Measurements from ENCODE around the gene TKFC. TPM values are rescaled to one million over a fixed set of nuclear protein-coding genes. Genes with fewer than 3 reads are reported as not detected.
"Not testable (repeated sequence)": the region's sequence is repeated elsewhere in the genome, so short reads cannot be mapped to it uniquely, and the experiment has no call there.

TKFC gene
- total RNA-seq, 4 donors from 2014 or later: 12.9 to 24.2 (median 14.8) TPM

DNA sequence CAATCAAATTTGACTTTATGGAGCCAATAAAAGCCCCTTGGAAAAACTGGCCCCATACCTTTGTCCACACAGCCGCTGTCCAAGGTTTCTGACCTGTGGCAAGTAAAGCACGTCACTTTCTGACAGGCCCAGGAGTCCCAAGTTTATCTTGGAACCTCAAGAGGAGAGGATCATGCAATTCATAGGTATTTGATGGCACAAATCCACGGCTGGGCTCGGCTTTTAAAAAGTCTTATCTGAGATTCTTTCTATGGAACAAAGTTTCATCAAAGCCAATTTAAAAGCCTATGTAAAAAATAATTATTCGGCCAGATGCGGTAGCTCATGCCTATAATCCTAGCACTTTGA, 42.7 kb downstream of the TKFC start:
- intact Hi-C loops (cut with DNase I): no loop called here
- no peak for DNase-seq (ENCODE audit: extremely low spot score)
- peaks cover 0 to 13% (median 4%) of the 10 kb centered on the region in 4 donors for H3K4me1 ChIP-seq

DNA sequence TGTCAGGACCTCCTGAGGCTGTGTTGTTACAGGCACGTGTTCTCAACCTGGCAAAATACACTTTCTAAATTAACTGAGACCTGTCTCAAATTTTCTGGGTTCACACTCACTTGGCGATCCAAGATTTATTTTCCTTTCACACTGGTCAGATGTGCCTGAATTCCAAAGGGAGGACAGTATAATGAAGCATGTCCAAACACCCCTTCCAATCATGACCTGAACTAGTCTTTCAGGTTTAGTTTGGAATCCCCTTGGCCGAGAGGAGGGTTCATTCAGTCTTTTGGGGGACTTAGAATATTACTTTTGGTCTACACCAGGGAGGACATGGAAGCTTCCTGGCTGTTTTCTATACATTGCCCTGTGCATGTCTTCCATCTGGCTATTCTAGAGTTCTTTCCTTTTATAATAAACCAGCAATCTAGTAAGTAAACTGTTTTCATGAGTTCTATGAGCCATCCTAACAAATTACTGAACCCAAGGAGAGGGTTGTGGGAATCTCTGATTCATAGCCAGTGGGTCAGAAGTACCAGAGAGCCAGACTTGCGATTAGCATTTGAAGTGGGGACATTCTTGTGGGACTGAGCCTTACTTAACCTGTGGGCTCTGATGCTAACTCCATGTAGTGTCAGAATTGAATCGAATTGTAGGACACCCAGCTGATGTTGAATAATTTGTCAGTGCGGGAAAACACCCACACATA, 44.6 kb downstream of the TKFC start:
- Histone ChIP-seq H3K9me3 (no peaks in the 10 kb centered on the region), H3K4me1 (peaks cover 0 to 11% (median 4%) of the 10 kb centered on the region in 4 donors), H3K4me3 (no peak overlapping the region), H3K27me3 (no peaks in the 10 kb centered on the region), H3K27ac (replicated peaks in 1 of 4) (no peak overlapping the region), H3K36me3 (peaks cover 0 to 20% (median 2%) of the 10 kb centered on the region in 4 donors)
- WGBS: 94% methylated on average over 6 of the region's 6 CpGs
- intact Hi-C loops (cut with DNase I): no loop called here
- no peak for DNase-seq (ENCODE audit: extremely low spot score)
- no peak for TF ChIP-seq POLR2A (IDR thresholded peaks at IDR 0.05; ENCODE audit: low read depth)
- no peak for TF ChIP-seq EP300 (IDR thresholded peaks at IDR 0.05)
- TF ChIP-seq, protein P1, sequence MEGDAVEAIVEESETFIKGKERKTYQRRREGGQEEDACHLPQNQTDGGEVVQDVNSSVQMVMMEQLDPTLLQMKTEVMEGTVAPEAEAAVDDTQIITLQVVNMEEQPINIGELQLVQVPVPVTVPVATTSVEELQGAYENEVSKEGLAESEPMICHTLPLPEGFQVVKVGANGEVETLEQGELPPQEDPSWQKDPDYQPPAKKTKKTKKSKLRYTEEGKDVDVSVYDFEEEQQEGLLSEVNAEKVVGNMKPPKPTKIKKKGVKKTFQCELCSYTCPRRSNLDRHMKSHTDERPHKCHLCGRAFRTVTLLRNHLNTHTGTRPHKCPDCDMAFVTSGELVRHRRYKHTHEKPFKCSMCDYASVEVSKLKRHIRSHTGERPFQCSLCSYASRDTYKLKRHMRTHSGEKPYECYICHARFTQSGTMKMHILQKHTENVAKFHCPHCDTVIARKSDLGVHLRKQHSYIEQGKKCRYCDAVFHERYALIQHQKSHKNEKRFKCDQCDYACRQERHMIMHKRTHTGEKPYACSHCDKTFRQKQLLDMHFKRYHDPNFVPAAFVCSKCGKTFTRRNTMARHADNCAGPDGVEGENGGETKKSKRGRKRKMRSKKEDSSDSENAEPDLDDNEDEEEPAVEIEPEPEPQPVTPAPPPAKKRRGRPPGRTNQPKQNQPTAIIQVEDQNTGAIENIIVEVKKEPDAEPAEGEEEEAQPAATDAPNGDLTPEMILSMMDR (IDR thresholded peaks at IDR 0.05): no peak
- TF ChIP-seq POLR2AphosphoS5 (IDR thresholded peaks at IDR 0.05): no peak

More for the DNA sequence above, 42.7 kb downstream of the TKFC start:
- TF ChIP-seq POLR2AphosphoS5 (IDR thresholded peaks at IDR 0.05): no peak
- TF ChIP-seq EP300 (IDR thresholded peaks at IDR 0.05): no peak
- 85% methylated on average over 6 of the region's 6 CpGs for WGBS
- no peaks in the 10 kb centered on the region for H3K9me3 ChIP-seq
- H3K27ac ChIP-seq (replicated peaks in 1 of 4): no peak overlapping the region
- H3K4me3 ChIP-seq: no peak overlapping the region
- no peaks in the 10 kb centered on the region for H3K27me3 ChIP-seq
- peaks cover 0 to 27% (median 2%) of the 10 kb centered on the region in 4 donors for H3K36me3 ChIP-seq

DNA sequence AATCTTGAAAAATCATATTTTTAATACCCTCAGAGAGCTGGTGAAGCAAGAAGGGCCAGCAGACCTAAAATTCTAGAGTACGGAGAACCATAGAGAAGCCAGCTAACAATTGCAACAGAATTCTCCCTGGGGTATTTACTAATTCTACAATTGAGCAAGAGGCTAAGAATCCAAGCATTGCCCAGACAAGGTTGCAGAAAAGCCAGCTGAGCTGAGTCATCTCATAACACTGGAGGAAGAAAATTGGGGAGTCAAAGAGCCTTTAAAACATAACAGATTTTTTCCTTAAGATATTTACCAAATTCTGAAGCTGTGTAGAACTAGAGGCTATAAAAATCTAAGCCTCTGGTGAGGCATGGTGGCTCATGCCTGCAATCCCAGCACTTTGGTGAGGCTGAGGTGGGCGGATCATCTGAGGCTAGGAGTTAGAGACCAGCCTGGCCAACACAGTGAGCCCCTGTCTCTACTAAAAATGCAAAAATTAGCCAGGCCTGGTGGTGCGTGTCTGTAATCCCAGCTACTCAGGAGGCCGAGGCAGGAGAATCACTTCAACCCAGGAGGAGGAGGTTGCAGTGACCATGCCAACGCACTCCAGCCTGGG, 45.8 kb downstream of the TKFC start:
- WGBS: 80% methylated on average over 5 of the region's 5 CpGs
- intact Hi-C loops (cut with DNase I): no loop called here
- H3K36me3 ChIP-seq: peaks cover 0 to 20% (median 2%) of the 10 kb centered on the region in 4 donors

DNA sequence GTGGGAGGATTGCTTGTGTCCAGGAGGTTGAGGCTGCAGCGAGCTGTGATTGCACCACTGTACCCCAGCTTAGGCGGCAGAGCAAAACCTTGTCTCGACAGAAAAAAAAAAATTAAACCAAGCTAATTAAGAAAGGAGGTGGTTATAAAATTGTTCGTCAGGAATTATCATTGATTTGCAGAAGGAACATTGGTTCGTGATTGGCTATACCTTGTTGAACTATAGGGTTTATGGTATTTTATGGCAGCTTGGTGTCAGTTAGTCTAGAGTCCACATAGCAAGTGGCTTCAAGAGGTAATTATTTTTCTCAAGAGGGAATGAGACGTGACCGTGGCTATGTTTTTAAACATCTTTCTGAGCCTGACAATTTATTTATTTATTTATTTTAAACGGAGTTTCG, 47.9 kb downstream of the TKFC start:
- Histone ChIP-seq H3K9me3 (no peaks in the 10 kb centered on the region), H3K4me1 (peaks cover 0 to 10% (median 9%) of the 10 kb centered on the region in 4 donors), H3K27ac (replicated peaks in 1 of 4) (no peak overlapping the region), H3K36me3 (peaks cover 0 to 9% (median 1%) of the 10 kb centered on the region in 4 donors), H3K4me3 (no peak overlapping the region), H3K27me3 (no peaks in the 10 kb centered on the region)
- TF ChIP-seq POLR2A (IDR thresholded peaks at IDR 0.05; ENCODE audit: low read depth): no peak
- TF ChIP-seq, protein P1 (IDR thresholded peaks at IDR 0.05): no peak
- no peak for TF ChIP-seq EP300 (IDR thresholded peaks at IDR 0.05)
- no peak for TF ChIP-seq POLR2AphosphoS5 (IDR thresholded peaks at IDR 0.05)
- intact Hi-C loops (cut with DNase I): loop anchor here (10.0 kb wide), 1 partner anchor 126 kb away; no protein-coding TSS in a partner anchor
- 95% methylated on average over 9 of the region's 9 CpGs for WGBS
- no peak for DNase-seq (ENCODE audit: extremely low spot score)

More for the DNA sequence above, 45.8 kb downstream of the TKFC start:
- no peaks in the 10 kb centered on the region for H3K9me3 ChIP-seq
- no peak for TF ChIP-seq EP300 (IDR thresholded peaks at IDR 0.05)
- TF ChIP-seq, protein P1 (IDR thresholded peaks at IDR 0.05): no peak
- TF ChIP-seq POLR2AphosphoS5 (IDR thresholded peaks at IDR 0.05): peak; percentile 30 to 44
- TF ChIP-seq POLR2A (IDR thresholded peaks at IDR 0.05; ENCODE audit: low read depth): no peak
- no peaks in the 10 kb centered on the region for H3K27me3 ChIP-seq
- peak overlapping the region; percentile 43 to 62 (median 57) for H3K27ac ChIP-seq (replicated peaks in 1 of 4)
- DNase-seq (ENCODE audit: extremely low spot score): no peak
- H3K4me3 ChIP-seq: no peak overlapping the region
- H3K4me1 ChIP-seq: peaks cover 0 to 7% (median 2%) of the 10 kb centered on the region in 4 donors

- H3K4me1 ChIP-seq: peaks cover 0 to 10% (median 10%) of the 10 kb centered on the region in 4 donors
- not testable (repeated sequence) for H3K36me3 ChIP-seq; DNase-seq (ENCODE audit: extremely low spot score); H3K27me3 ChIP-seq; H3K27ac ChIP-seq (replicated peaks in 1 of 4); H3K4me3 ChIP-seq; H3K9me3 ChIP-seq
- intact Hi-C loops (cut with DNase I): loop anchor here (10.0 kb wide), 1 partner anchor 129 kb away; no protein-coding TSS in a partner anchor
- WGBS: 89% methylated on average over 5 of the region's 5 CpGs
Observed at GRCh38 chr11:61383859-61384258, 50.8 kb downstream of the TKFC start.

Data from esophagus muscularis mucosa (tissue), 4 donors.